Cardiac muscle cell (in vitro differentiated cells and primary cell): Measurements from ENCODE around the gene CHCHD3. TPM values are rescaled to one million over a fixed set of nuclear protein-coding genes. Genes with fewer than 3 reads are reported as not detected.

Experiments
- DNase-seq, 2 donors: peaks; one replicate each; pipeline versions ENCODE4 v3.0.0 to v3.0.0-alpha.2; 2010 to 2017; ENCODE audit warnings: low read depth in 1 of 2, low spot score in 1 of 2
- H3K27ac ChIP-seq: fragments of 200-600 bp; sonication (generic); 2 replicates; pipeline ENCODE4 v1.5.1; 2016
- H3K27me3 ChIP-seq: fragments of 200-600 bp; sonication (generic); 2 replicates; pipeline ENCODE4 v1.6.0; 2016; ENCODE audit warnings: control low read depth
- H3K36me3 ChIP-seq: fragments of 200-600 bp; sonication (generic); 2 replicates; pipeline ENCODE4 v1.5.1; 2016; ENCODE audit warnings: control low read depth
- H3K4me1 ChIP-seq: fragments of 200-600 bp; sonication (generic); 2 replicates; pipeline ENCODE4 v1.8.1; 2017; ENCODE audit warnings: low read depth, mild to moderate bottlenecking, mixed run types
- H3K4me3 ChIP-seq: fragments of 200-600 bp; sonication (generic); 2 replicates; pipeline ENCODE4 v1.5.1; 2016; ENCODE audit warnings: mild to moderate bottlenecking
- H3K9me3 ChIP-seq: fragments of 200-600 bp; sonication (generic); 2 replicates; pipeline ENCODE4 v1.5.1; 2017; ENCODE audit warnings: low read depth, mild to moderate bottlenecking, control low read depth
- polyA plus RNA-seq: library from polyadenylated mRNA; unstranded; fragments of >200 nt; fragmentation: Nextera tagmentation; extraction: Ambion mirVana; gene quantifications from 2 replicates; pipeline ENCODE4 v1.2.1, GENCODE V29; 2016
- total RNA-seq: library from RNA; depleted of rRNA; stranded (reverse); fragments of >200 nt; gene quantifications from 2 replicates; pipeline ENCODE4 v1.2.3, GENCODE V29; 2016
- TF ChIP-seq, protein P1 (sequence below): IDR thresholded peaks from 2 replicates; pipeline ENCODE4 v1.5.1; 2012; ENCODE audit warnings: low read depth, mild to moderate bottlenecking, low read length

Gene CHCHD3
- total and polyA plus RNA-seq, 2 experiments from 2014 or later = 95.1 to 127 TPM

DNA sequence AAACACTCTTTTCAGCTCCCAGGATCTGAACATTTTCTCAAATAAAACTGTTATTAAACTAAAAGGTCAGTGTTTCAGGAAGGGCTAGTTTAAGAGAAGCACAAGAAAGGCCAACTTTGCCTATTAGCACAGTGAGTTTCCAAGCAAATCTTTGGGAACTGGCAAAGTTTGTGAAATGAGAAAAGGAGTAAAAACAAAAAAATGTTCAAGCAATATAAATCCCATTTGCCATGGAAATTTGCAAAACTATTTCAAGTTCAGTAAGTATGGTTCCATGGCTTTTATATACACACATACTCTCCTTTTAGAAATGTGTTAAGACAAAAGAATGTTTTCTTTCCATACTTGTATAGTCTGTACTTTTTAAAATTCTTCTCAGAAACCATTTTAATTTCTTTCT lies 51.5 kb downstream of the CHCHD3 start:
- H3K27me3 ChIP-seq = no peaks in the 10 kb centered on the region
- peaks cover 2% of the 10 kb centered on the region for H3K9me3 ChIP-seq
- H3K27ac ChIP-seq = no peak overlapping the region
- no peaks in the 10 kb centered on the region for H3K4me1 ChIP-seq
- no peak for DNase-seq
- H3K36me3 ChIP-seq = no peaks in the 10 kb centered on the region
- TF ChIP-seq, protein P1, sequence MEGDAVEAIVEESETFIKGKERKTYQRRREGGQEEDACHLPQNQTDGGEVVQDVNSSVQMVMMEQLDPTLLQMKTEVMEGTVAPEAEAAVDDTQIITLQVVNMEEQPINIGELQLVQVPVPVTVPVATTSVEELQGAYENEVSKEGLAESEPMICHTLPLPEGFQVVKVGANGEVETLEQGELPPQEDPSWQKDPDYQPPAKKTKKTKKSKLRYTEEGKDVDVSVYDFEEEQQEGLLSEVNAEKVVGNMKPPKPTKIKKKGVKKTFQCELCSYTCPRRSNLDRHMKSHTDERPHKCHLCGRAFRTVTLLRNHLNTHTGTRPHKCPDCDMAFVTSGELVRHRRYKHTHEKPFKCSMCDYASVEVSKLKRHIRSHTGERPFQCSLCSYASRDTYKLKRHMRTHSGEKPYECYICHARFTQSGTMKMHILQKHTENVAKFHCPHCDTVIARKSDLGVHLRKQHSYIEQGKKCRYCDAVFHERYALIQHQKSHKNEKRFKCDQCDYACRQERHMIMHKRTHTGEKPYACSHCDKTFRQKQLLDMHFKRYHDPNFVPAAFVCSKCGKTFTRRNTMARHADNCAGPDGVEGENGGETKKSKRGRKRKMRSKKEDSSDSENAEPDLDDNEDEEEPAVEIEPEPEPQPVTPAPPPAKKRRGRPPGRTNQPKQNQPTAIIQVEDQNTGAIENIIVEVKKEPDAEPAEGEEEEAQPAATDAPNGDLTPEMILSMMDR = no peak
- no peak overlapping the region for H3K4me3 ChIP-seq

DNA sequence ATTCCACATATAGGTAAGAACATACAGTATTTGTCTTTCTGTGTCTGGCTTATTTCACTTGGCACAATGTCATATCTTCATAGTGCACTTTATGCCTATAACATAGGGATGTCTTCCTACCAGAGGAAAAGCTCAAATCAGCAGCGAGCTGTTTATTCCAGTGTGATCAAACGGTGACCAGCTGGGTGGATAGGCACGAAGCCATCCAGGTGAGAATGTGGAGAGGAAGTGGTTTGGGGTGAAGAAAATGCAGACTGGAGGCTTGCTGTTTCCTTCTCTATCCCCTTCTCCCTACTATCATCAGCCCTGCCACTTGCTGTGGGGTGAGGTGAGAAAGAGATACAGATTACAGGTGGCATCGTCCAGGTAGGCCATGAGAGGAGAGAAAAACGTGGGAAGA lies 52.4 kb downstream of the CHCHD3 start:
- Histone ChIP-seq H3K9me3 (peaks cover 2% of the 10 kb centered on the region), H3K27ac (no peak overlapping the region), H3K4me1 (no peaks in the 10 kb centered on the region), H3K36me3 (no peaks in the 10 kb centered on the region), H3K4me3 (no peak overlapping the region), H3K27me3 (no peaks in the 10 kb centered on the region)
- TF ChIP-seq, protein P1 = no peak
- no peak for DNase-seq

DNA sequence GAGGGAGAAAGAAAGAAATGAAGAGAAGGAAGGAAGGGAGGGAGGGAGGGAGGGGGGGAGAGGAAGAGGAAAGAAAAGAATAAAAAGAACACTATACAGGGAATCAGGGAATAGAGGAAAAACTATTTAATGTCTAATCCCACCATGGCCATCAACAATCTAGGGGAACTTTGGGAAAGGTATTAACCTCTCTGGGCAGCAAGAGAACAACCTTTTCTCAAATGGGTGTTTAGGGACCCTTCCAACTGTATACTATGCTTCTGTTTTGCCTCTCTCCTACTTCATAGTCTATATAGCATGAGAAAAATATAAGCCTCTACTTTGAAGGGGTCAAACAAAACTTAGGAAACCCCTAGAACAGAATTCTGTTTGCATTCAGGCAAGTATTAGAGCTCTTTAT lies 54.5 kb downstream of the CHCHD3 start:
- no peaks in the 10 kb centered on the region for H3K27me3 ChIP-seq
- no peaks in the 10 kb centered on the region for H3K36me3 ChIP-seq
- no peak overlapping the region for H3K27ac ChIP-seq
- no peak for DNase-seq
- TF ChIP-seq, protein P1 = no peak
- H3K4me1 ChIP-seq = no peaks in the 10 kb centered on the region
- no peak overlapping the region for H3K4me3 ChIP-seq
- H3K9me3 ChIP-seq = peaks cover 2% of the 10 kb centered on the region

DNA sequence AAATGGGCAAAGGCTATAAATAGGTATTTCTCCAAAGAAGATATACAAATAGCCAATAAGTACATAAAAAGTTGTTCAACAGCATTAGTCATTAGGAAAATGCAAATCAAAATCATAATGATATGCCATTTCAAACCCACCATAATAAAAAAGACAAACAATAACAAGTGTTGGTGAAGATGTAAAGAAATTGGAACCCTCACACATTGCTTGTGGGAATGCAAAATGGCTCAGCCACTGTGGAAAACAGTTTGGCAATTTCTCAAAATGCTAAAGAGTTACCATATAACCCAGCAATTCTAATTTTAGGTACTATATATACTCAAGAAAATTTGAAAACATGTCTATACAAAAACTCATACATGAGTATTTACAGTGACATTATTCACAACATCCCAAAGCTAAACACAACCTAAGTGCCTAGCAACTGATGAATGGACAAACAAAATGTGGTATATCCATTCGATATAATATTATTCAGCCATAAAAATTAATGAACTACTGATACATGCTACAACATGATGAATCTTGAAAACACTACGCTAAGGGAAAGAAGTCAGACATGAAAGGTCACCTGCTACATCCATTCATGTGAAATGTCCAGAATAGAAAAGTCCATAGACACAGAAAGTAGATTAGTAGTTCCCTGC lies 55.6 kb downstream of the CHCHD3 start:
- Histone ChIP-seq H3K27me3 (no peaks in the 10 kb centered on the region), H3K27ac (no peak overlapping the region), H3K4me1 (no peaks in the 10 kb centered on the region), H3K36me3 (no peaks in the 10 kb centered on the region), H3K4me3 (no peak overlapping the region), H3K9me3 (peaks cover 2% of the 10 kb centered on the region)
- no peak for DNase-seq
- TF ChIP-seq, protein P1 = no peak

DNA sequence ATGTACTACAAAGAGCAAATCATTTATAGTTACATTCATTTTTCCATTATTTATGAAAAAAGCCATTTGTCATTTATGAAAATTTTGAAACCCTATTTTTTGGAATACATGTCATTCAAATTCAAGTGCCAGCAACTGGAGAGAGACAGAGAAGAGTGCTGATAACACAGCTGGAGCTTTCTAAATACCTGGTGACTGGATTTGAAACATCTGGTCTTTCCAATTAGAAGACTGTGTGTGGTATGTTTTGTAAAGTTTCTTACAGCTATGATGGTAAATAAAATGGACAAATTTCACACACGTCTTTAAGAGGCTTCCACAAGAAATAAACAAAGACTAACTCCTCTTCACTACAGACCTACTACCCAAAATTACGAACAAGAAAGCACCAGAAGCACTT lies 56.8 kb downstream of the CHCHD3 start:
- Histone ChIP-seq H3K4me1 (no peaks in the 10 kb centered on the region), H3K27ac (no peak overlapping the region), H3K36me3 (no peaks in the 10 kb centered on the region), H3K4me3 (no peak overlapping the region), H3K27me3 (no peaks in the 10 kb centered on the region), H3K9me3 (peaks cover 2% of the 10 kb centered on the region)
- TF ChIP-seq, protein P1 = no peak
- DNase-seq = no peak
